Measurements from ENCODE around the gene DAB1.

DAB1 gene

GRCh38 chr1:57423656-57424211, at the start of gene DAB1:
TSS of gene DAB1 (minus strand) at chr1:57424060. CDS start at chr1:57291030, 133,030 bp downstream.
- peaks cover 57% of the 10 kb centered on the region for H3K27me3 Mint-ChIP-seq (ENCODE audit: low read depth)
- peak within 1 kb of the TSS; percentile 48 for H3K4me3 Mint-ChIP-seq
- no peak within 1 kb of the TSS for H3K27ac Mint-ChIP-seq
- DNase-seq (ENCODE audit: low spot score), result no peak
- no peaks in the 10 kb centered on the region for H3K9me3 Mint-ChIP-seq
- peaks cover 2% of the 10 kb centered on the region for H3K4me1 Mint-ChIP-seq (ENCODE audit: low read depth)
- no peaks in the 10 kb centered on the region for H3K36me3 Mint-ChIP-seq (ENCODE audit: low read depth)

GRCh38 chr1:57473448-57473847, 49.6 kb upstream of the DAB1 start:
- H3K4me1 Mint-ChIP-seq (ENCODE audit: low read depth), result no peaks in the 10 kb centered on the region
- no peaks in the 10 kb centered on the region for H3K9me3 Mint-ChIP-seq
- H3K27ac Mint-ChIP-seq, result no peak overlapping the region
- H3K36me3 Mint-ChIP-seq (ENCODE audit: low read depth), result no peaks in the 10 kb centered on the region
- no peak overlapping the region for H3K4me3 Mint-ChIP-seq
- no peak for DNase-seq (ENCODE audit: low spot score)
- no peaks in the 10 kb centered on the region for H3K27me3 Mint-ChIP-seq (ENCODE audit: low read depth)

GRCh38 chr1:57471995-57472394, 48.1 kb upstream of the DAB1 start:
- H3K9me3 Mint-ChIP-seq, result no peaks in the 10 kb centered on the region
- H3K27me3 Mint-ChIP-seq (ENCODE audit: low read depth), result no peaks in the 10 kb centered on the region
- no peak overlapping the region for H3K4me3 Mint-ChIP-seq
- H3K4me1 Mint-ChIP-seq (ENCODE audit: low read depth), result no peaks in the 10 kb centered on the region
- no peak for DNase-seq (ENCODE audit: low spot score)
- no peak overlapping the region for H3K27ac Mint-ChIP-seq
- H3K36me3 Mint-ChIP-seq (ENCODE audit: low read depth), result no peaks in the 10 kb centered on the region

- no peaks in the 10 kb centered on the region for H3K4me1 Mint-ChIP-seq (ENCODE audit: low read depth)
- H3K9me3 Mint-ChIP-seq, result no peaks in the 10 kb centered on the region
- H3K27ac Mint-ChIP-seq, result no peak overlapping the region
- DNase-seq (ENCODE audit: low spot score), result no peak
- H3K27me3 Mint-ChIP-seq (ENCODE audit: low read depth), result no peaks in the 10 kb centered on the region
- H3K4me3 Mint-ChIP-seq, result no peak overlapping the region
- no peaks in the 10 kb centered on the region for H3K36me3 Mint-ChIP-seq (ENCODE audit: low read depth)
Observed at GRCh38 chr1:57470036-57470435, 46.2 kb upstream of the DAB1 start.

DNA sequence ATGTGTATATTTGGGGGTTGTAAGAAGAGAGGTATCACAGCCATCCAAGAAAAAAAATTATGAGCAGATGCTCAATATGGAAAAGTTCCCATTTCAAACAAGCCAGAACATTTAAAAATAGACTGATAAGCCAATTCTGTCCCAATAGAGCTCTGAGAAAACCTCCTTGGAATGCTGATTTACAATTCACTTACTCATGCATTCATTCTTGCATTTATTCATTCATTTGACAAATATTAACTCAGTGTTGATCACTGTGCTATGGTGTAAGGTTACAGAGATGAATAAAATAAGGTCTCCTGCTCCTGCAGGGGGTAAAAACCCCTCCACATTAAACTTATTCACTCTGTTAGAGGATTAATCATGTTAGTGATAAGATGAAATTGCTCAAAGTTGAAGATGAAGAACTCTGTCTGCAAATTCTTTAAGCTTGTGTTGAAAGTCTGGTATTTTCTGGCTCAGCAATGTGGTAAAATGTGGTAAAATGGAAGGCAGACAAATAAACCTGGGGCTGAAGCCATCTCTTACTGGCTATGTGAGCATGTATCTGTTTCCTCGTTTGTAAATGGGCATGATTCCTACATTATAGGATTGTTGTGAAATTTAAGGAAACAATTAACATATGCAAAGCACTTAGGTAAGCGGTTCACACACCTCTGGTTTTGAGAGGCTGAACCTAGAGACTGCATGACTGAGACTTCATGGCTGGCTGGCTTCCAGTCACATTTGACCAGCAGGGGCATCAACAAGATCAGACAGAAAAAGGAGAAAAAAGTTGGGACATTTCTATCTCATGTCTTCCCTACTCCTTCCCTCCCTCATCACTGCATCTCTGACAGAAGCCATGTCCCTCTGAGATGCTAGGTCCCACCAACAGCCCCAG, 45.0 kb upstream of the DAB1 start:
- H3K27ac Mint-ChIP-seq, result no peak overlapping the region
- H3K36me3 Mint-ChIP-seq (ENCODE audit: low read depth), result no peaks in the 10 kb centered on the region
- no peaks in the 10 kb centered on the region for H3K4me1 Mint-ChIP-seq (ENCODE audit: low read depth)
- H3K27me3 Mint-ChIP-seq (ENCODE audit: low read depth), result no peaks in the 10 kb centered on the region
- no peak for DNase-seq (ENCODE audit: low spot score)
- H3K9me3 Mint-ChIP-seq, result no peaks in the 10 kb centered on the region
- H3K4me3 Mint-ChIP-seq, result no peak overlapping the region

DNA sequence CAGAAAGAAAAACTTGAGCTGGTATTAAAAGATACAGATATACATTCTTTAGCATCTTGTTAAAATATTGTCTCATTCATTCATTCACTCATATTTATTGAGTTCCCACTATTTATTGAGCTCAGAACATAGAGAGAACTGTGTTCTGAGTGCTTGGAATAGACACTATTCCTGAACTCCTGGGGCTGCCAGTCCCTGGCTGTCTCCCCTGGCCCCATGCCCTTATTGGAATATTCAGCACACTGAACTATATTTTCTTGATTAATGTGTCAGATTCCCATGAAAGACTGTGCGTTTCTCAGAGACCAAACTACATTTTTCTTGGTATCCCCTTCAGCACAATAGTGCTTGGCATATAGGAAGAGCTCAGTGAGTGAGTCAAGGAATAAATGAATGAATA, 44.0 kb upstream of the DAB1 start:
- H3K27ac Mint-ChIP-seq, result no peak overlapping the region
- H3K27me3 Mint-ChIP-seq (ENCODE audit: low read depth), result no peaks in the 10 kb centered on the region
- no peaks in the 10 kb centered on the region for H3K36me3 Mint-ChIP-seq (ENCODE audit: low read depth)
- no peak for DNase-seq (ENCODE audit: low spot score)
- no peak overlapping the region for H3K4me3 Mint-ChIP-seq
- H3K4me1 Mint-ChIP-seq (ENCODE audit: low read depth), result no peaks in the 10 kb centered on the region
- no peaks in the 10 kb centered on the region for H3K9me3 Mint-ChIP-seq

- no peaks in the 10 kb centered on the region for H3K27me3 Mint-ChIP-seq (ENCODE audit: low read depth)
- H3K4me1 Mint-ChIP-seq (ENCODE audit: low read depth), result no peaks in the 10 kb centered on the region
- no peaks in the 10 kb centered on the region for H3K36me3 Mint-ChIP-seq (ENCODE audit: low read depth)
- H3K4me3 Mint-ChIP-seq, result no peak overlapping the region
- H3K9me3 Mint-ChIP-seq, result no peaks in the 10 kb centered on the region
- H3K27ac Mint-ChIP-seq, result no peak overlapping the region
- DNase-seq (ENCODE audit: low spot score), result no peak
Observed at GRCh38 chr1:57464756-57465155, 40.9 kb upstream of the DAB1 start.

GRCh38 chr1:57463343-57463742, 39.5 kb upstream of the DAB1 start:
- no peaks in the 10 kb centered on the region for H3K9me3 Mint-ChIP-seq
- no peak overlapping the region for H3K27ac Mint-ChIP-seq
- no peak for DNase-seq (ENCODE audit: low spot score)
- H3K4me3 Mint-ChIP-seq, result no peak overlapping the region
- no peaks in the 10 kb centered on the region for H3K27me3 Mint-ChIP-seq (ENCODE audit: low read depth)
- no peaks in the 10 kb centered on the region for H3K36me3 Mint-ChIP-seq (ENCODE audit: low read depth)
- H3K4me1 Mint-ChIP-seq (ENCODE audit: low read depth), result no peaks in the 10 kb centered on the region

- Mint-ChIP-seq H3K27me3 (ENCODE audit: low read depth) (no peaks in the 10 kb centered on the region), H3K9me3 (no peaks in the 10 kb centered on the region), H3K27ac (no peak overlapping the region), H3K36me3 (ENCODE audit: low read depth) (no peaks in the 10 kb centered on the region), H3K4me3 (no peak overlapping the region), H3K4me1 (ENCODE audit: low read depth) (no peaks in the 10 kb centered on the region)
- DNase-seq (ENCODE audit: low spot score), result no peak
Observed at GRCh38 chr1:57461405-57461804, 37.5 kb upstream of the DAB1 start.

DNA sequence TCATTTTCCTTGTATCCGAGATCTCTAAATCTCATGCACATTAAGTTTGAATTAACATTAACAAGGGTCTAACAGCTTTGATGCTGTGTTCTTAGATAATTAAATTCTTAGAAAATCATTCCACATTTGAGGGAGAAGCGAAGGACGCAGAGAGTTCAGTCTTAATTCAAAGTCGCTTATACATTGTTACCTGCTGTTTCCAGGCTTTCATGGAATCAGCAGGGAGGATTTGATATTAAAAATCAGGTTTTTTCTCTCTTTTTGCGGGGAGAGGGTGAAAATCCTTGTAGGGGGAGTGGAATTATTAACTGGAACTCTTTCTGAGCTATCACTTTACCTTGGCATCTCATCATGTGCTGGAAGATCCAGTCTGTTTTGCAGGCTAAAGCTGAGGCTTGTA, 27.7 kb upstream of the DAB1 start:
- Mint-ChIP-seq H3K9me3 (no peaks in the 10 kb centered on the region), H3K4me3 (no peak overlapping the region), H3K4me1 (ENCODE audit: low read depth) (no peaks in the 10 kb centered on the region), H3K36me3 (ENCODE audit: low read depth) (no peaks in the 10 kb centered on the region), H3K27ac (no peak overlapping the region), H3K27me3 (ENCODE audit: low read depth) (no peaks in the 10 kb centered on the region)
- DNase-seq (ENCODE audit: low spot score), result no peak

DNA sequence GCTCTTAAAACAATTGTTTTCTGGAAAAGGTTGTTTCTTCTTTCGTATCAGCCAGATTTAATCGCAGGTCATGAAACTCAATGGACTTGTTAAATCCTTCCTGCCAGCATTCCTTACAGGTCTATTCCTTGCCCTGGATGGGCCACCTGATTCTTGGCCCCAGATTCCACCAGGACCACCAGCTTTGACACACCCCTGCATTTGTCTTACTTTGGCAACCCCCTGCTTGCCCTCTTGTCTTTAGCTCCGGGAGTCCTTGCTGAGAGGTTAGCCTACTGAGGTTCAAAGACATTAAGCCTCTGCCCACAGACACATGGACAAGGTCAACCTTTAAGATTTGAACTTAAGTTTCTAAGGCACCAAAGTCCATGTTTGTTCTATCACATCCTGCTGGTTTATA, 27.1 kb upstream of the DAB1 start:
- no peak overlapping the region for H3K4me3 Mint-ChIP-seq
- no peak for DNase-seq (ENCODE audit: low spot score)
- no peaks in the 10 kb centered on the region for H3K27me3 Mint-ChIP-seq (ENCODE audit: low read depth)
- H3K36me3 Mint-ChIP-seq (ENCODE audit: low read depth), result no peaks in the 10 kb centered on the region
- no peak overlapping the region for H3K27ac Mint-ChIP-seq
- no peaks in the 10 kb centered on the region for H3K4me1 Mint-ChIP-seq (ENCODE audit: low read depth)
- H3K9me3 Mint-ChIP-seq, result no peaks in the 10 kb centered on the region

GRCh38 chr1:57447551-57447950, 23.7 kb upstream of the DAB1 start:
- no peak for DNase-seq (ENCODE audit: low spot score)
- Mint-ChIP-seq H3K4me3 (no peak overlapping the region), H3K27ac (no peak overlapping the region), H3K4me1 (ENCODE audit: low read depth) (no peaks in the 10 kb centered on the region), H3K9me3 (no peaks in the 10 kb centered on the region), H3K27me3 (ENCODE audit: low read depth) (no peaks in the 10 kb centered on the region), H3K36me3 (ENCODE audit: low read depth) (no peaks in the 10 kb centered on the region)

GRCh38 chr1:57443004-57443403, 19.1 kb upstream of the DAB1 start:
- Mint-ChIP-seq H3K27me3 (ENCODE audit: low read depth) (no peaks in the 10 kb centered on the region), H3K4me3 (no peak overlapping the region), H3K9me3 (no peaks in the 10 kb centered on the region), H3K4me1 (ENCODE audit: low read depth) (no peaks in the 10 kb centered on the region), H3K36me3 (ENCODE audit: low read depth) (no peaks in the 10 kb centered on the region), H3K27ac (no peak overlapping the region)
- DNase-seq (ENCODE audit: low spot score), result no peak

GRCh38 chr1:57440096-57440495, 16.2 kb upstream of the DAB1 start:
- DNase-seq (ENCODE audit: low spot score), result no peak

GRCh38 chr1:57431400-57431799, 7.5 kb upstream of the DAB1 start:
- H3K4me1 Mint-ChIP-seq (ENCODE audit: low read depth), result no peaks in the 10 kb centered on the region
- no peak overlapping the region for H3K27ac Mint-ChIP-seq
- DNase-seq (ENCODE audit: low spot score), result no peak
- no peaks in the 10 kb centered on the region for H3K36me3 Mint-ChIP-seq (ENCODE audit: low read depth)
- no peak overlapping the region for H3K4me3 Mint-ChIP-seq
- H3K9me3 Mint-ChIP-seq, result no peaks in the 10 kb centered on the region
- peaks cover 2% of the 10 kb centered on the region for H3K27me3 Mint-ChIP-seq (ENCODE audit: low read depth)

More at GRCh38 chr1:57440096-57440495, 16.2 kb upstream of the DAB1 start:
- no peak overlapping the region for H3K27ac Mint-ChIP-seq
- H3K4me3 Mint-ChIP-seq, result no peak overlapping the region
- no peaks in the 10 kb centered on the region for H3K27me3 Mint-ChIP-seq (ENCODE audit: low read depth)
- no peaks in the 10 kb centered on the region for H3K36me3 Mint-ChIP-seq (ENCODE audit: low read depth)
- no peaks in the 10 kb centered on the region for H3K9me3 Mint-ChIP-seq
- no peaks in the 10 kb centered on the region for H3K4me1 Mint-ChIP-seq (ENCODE audit: low read depth)

Measured in T-helper 2 cell treated with Interferon-gamma antibody and Interleukin-4, amounts not matched to agents 5 μg/mL and 100 μg/mL, for 36 hours (primary cell).